ENCODE data around the gene SPART.
"Not testable (repeated sequence)": the region's sequence is repeated elsewhere in the genome, so short reads cannot be mapped to it uniquely, and the experiment has no call there.

Gene SPART

DNA sequence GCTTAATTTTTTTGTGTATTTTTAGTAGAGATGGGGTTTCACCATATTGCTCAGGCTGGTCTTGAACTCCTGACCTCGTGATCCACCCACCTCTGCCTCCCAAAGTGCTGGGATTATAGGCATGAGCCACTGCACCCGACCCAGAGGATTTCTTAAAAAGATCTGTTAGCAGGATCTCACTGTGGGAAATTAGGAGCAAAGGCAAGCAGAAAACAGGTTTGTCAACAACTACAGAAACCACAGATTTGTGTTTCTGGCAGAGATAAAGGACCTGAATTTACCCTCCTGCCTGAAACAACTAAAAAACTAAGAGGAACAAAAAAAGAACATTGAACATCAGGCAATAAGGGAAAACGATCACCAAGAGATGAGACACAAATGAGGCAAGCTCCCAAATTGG lies 46.7 kb downstream of the SPART start:
- peak overlapping the region in 1 of 2 donors; percentile 34 for H3K27ac Mint-ChIP-seq
- H3K27me3 Mint-ChIP-seq, result peaks cover 43% of the 10 kb centered on the region
- peaks cover 21% of the 10 kb centered on the region for H3K4me1 Mint-ChIP-seq
- H3K9me3 Mint-ChIP-seq, DNase-seq, ATAC-seq, H3K4me3 Mint-ChIP-seq: not testable (repeated sequence)

DNA sequence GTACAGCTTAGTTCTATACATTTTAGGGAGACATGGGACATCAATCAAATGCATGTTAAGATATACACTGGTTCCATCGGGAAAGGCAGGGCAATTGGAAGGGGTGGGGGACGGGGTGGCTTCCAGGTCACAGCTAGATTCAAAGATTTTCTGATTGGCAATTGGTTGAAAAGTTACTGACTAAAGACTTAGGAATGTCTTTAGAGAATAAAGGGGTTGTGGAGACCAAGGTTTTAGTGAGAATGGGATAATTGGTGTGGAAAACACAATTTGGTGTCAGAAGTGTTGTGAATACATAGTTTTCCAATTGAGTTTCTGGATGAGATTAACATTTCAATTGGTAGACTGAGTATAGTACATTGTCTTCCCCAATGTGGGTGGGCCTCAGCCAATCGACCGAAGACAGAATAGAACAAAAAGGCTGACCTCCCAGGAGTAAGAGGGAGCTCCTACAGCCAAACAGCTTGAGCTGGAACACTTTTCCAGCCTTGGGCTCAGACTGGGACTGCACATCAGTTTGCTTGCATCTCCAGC lies 47.6 kb downstream of the SPART start:
- DNase-seq (no peak), ATAC-seq (no peak)
- Mint-ChIP-seq H3K27me3 (peaks cover 49% of the 10 kb centered on the region), H3K27ac (peak overlapping the region in 1 of 2 donors; percentile 76), H3K4me1 (peaks cover 21% of the 10 kb centered on the region), H3K9me3 (no peaks in the 10 kb centered on the region), H3K4me3 (peak overlapping the region; percentile 87 to 89)

DNA sequence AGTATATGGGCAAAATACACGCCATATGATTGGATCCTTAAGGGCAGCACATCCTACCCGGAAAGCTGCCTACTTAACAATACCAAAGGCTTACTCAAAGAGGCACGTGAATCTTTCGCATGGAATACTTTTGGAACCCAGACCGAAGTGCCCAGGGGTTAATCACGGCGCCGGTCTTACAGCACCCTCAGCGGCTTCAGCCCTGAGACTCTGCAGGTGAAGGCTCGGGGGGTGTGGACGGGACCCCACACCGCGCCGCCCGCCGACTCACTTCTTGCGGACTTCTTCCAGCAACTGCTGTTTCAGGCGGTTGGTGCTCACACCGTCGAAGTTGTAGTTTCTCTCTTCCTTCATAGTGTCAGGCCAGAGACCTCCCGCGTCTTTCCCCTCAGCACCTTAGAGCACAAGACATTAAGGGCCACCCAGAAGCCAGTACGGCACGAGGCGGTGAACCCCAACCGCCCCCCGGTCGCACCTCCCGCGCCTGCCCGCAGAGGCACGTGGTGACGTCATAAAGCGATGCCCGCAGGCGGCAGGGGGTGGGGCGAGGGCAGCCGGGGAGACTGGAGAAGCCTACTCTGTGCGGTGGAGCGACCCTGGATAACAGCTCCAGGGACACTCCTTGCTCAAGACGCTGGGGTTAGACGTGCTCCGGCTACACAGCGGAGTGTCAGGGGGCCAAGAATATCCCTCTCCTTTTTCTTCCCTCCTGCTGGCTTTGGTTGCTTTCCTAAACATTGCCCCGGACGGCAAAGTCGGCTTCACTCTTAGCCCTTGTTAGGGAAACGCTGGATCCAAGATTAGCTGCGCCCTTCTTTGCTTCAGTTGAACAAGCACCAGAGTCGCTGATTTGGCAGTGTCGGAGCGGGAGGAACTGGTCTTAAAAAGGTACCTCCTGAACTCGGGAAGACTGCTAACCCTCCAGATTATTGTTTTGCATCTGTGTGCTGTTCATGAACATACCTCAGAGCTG lies 48.5 kb downstream of the SPART start, which contains the start of gene CCDC169:
CCDC169 (minus strand) TSS at position 449 of the 973 bp plus-strand sequence; CDS start at position 354, 95 bp downstream.
- peak within 1 kb of the TSS; percentile 87 to 89 for H3K4me3 Mint-ChIP-seq
- H3K27me3 Mint-ChIP-seq, result peaks cover 59% of the 10 kb centered on the region
- peak; percentile 89 for ATAC-seq
- no peaks in the 10 kb centered on the region for H3K9me3 Mint-ChIP-seq
- H3K27ac Mint-ChIP-seq, result peak within 1 kb of the TSS; percentile 76 to 83
- peak; percentile 53 to 58 for DNase-seq
- peaks cover 21% of the 10 kb centered on the region for H3K4me1 Mint-ChIP-seq

DNA sequence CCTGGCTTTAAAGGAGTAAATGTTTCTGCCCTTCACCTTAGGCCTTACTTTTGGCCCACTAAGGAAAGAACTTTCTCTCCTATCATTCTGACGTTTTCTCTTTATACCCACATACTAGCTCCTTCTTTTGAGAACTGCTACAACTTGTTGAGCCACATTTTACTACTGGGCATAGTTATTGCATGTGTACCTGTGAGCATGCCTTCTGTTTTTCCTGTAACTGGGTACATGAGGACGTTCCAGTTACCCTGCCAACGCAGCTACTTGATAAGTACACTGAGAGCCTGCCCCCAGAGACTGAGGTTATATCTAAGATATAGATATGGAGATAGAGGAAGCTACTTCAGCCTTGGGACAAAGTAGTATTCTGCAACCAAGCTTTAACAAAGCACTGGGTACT lies 52.1 kb downstream of the SPART start:
- Mint-ChIP-seq H3K27me3 (peaks cover 54% of the 10 kb centered on the region), H3K4me1 (peaks cover 21% of the 10 kb centered on the region), H3K27ac (no peak overlapping the region), H3K4me3 (no peak overlapping the region), H3K9me3 (no peaks in the 10 kb centered on the region)
- no peak for DNase-seq
- ATAC-seq, result no peak

DNA sequence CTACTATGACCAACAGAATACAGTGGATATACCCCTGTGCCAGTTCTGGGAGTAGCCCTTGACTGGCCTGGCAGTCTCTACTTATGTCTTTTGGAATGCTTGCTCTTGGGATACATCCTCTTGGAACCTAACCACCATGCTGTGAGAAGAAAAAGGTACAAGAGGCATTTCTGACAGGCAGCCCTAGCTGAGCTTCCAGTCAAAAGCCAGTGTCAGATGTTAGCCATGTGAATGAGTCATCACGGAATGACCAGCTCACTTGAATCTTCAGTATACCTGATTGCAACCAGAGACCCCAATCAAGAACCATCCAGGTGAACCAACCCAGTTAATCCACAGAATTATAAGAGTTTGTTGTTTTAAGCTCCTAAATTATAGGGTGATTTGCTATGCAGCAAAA lies 52.7 kb downstream of the SPART start:
- H3K27me3 Mint-ChIP-seq, result peaks cover 49% of the 10 kb centered on the region
- no peaks in the 10 kb centered on the region for H3K9me3 Mint-ChIP-seq
- H3K4me3 Mint-ChIP-seq, result no peak overlapping the region
- no peak for DNase-seq
- H3K27ac Mint-ChIP-seq, result no peak overlapping the region
- no peak for ATAC-seq
- peaks cover 19% of the 10 kb centered on the region for H3K4me1 Mint-ChIP-seq

DNA sequence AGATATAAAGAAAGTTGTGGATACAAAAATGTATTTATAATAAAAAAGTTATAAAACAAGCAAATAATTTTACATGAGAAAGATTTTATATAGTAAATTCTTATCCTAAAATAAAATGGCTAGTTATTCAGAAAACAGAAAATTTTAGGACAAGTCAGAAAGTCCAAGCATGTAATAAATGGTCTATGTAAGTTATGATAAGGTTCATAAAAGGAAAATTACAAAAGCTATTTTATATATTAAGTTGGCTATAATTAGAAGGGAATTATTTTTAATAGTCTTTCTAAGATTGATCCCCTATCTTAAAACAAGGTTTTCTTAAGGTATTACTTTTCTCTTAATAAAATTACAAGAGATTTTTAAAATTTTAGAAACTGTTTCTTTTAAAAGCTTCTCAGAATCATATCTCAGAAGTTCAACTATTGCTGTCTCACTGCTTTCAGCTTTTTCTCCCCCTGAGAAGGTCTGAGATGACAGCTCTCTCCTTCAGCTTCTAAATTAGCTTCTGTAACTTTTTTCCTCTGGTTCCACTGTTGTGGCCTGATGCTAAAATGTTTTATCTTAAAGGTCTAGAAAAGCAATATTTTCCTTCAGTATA lies 57.3 kb downstream of the SPART start:
- Mint-ChIP-seq H3K27me3 (peaks cover 34% of the 10 kb centered on the region), H3K4me1 (no peaks in the 10 kb centered on the region), H3K4me3 (no peak overlapping the region), H3K9me3 (no peaks in the 10 kb centered on the region), H3K27ac (no peak overlapping the region)
- ATAC-seq (no peak), DNase-seq (no peak)

DNA sequence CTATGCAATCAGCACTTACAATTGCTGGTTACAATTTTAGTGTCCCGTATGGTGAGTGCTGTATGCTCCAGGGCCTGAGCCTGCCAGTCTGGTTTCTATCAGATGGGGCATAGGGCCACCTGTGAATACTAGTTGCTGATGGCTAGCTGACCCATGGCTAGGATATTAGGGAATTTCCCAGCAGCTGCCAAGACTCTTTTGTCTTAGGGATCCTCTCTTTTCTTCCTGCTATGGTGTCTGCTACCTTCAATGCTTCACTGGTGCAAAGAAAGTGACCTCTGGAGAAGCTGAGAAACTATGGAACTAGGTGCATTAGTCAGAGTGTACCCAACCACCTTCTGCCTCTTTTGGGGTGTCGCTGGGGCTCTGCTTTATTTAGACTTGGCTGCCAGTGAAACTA lies 60.2 kb downstream of the SPART start:
- no peak for DNase-seq
- ATAC-seq, result no peak
- no peaks in the 10 kb centered on the region for H3K9me3 Mint-ChIP-seq
- peaks cover 21% of the 10 kb centered on the region for H3K27me3 Mint-ChIP-seq
- no peaks in the 10 kb centered on the region for H3K4me1 Mint-ChIP-seq
- H3K4me3 Mint-ChIP-seq, result no peak overlapping the region
- no peak overlapping the region for H3K27ac Mint-ChIP-seq

DNA sequence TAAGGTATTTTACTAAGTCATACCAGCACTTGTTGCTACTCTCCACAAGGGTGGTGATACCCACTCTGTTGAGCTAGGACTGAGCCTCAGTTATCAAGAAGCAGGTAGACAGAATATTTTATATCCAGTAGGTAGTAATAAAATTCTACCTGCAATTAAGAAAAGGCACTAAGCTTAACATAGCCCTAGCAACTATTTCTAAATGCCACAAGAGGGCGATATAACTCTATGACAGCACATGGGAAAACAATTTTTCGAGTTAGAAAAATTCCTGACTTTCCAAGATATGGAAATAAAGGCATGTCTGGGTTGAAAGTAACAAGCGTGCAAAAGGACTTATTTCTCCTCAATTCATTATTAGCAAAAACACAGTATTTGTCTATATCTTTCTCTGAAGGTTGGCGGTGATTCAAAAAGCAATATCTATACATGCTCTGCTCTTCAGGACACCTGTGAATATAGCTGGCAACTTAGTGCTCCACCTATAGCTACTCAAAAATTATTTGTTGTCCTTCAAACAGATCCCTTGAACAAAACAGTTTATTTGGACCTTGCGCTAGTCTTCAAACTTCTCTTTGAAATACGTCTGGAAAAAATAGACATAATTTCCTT lies 63.3 kb downstream of the SPART start:
- H3K9me3 Mint-ChIP-seq, result no peaks in the 10 kb centered on the region
- no peak for DNase-seq
- H3K27ac Mint-ChIP-seq, result no peak overlapping the region
- H3K4me1 Mint-ChIP-seq, result no peaks in the 10 kb centered on the region
- H3K4me3 Mint-ChIP-seq, result no peak overlapping the region
- H3K27me3 Mint-ChIP-seq, result peaks cover 21% of the 10 kb centered on the region
- ATAC-seq, result no peak

DNA sequence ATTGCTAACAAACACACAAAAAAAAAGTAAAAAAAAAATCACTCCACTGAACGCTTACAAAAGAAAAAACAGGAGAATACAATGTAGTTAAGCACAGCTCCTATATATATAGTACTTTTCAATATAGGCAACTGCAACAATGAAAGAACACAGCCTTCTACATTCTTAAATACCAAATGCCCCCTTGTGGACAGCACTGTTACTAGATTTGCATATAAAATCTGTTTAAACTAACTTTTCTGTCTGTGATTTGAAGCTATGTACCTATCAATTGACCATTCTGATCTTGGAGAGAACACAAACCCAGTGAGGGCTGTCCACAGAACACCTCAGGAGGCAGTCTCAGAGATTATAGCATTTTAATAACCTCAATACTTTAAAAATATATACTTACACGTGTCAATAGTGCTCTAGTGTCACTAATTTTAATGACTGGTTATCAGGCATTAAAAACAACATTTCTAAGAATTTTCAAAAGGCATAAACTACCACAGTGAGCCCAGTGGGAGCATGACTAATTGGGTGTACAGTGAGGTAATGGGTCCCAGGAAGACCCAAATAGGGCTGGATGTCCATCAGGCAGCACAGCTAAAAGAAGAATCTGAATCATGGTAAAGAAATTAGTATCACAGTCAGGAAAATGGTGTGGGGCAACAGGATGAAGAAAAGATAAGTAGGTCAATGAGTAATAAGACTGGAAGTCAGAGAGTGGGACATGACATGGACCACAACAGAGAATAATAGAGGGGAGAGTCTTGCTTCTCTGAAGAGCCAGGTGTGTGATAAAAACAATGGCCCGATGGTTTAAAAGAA lies 70.8 kb downstream of the SPART start:
- ATAC-seq (no peak), DNase-seq (no peak)
- Mint-ChIP-seq H3K27ac (no peak overlapping the region), H3K4me1 (no peaks in the 10 kb centered on the region), H3K9me3 (no peaks in the 10 kb centered on the region), H3K4me3 (no peak overlapping the region), H3K27me3 (no peaks in the 10 kb centered on the region)

DNA sequence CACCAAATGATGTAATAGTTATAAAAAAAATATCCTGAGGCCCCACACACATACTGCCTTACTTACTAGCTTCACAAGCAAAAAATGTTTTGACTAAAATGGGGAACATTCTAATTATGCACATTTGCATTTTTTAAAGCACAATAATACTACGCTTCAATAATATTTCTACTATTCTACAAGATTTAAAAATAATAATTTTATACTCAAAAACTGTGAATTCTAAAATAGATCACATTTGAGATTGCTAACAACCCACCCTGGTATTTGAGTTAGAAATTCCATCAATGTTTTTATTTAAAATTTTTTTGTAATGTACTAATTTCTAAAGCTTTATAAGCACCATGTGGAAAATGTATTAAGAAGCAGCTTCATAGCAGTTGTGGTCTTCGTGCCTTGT lies 72.8 kb downstream of the SPART start:
- H3K27me3 Mint-ChIP-seq, result peaks cover 17% of the 10 kb centered on the region
- H3K4me3 Mint-ChIP-seq, result no peak overlapping the region
- no peaks in the 10 kb centered on the region for H3K9me3 Mint-ChIP-seq
- ATAC-seq, result no peak
- H3K27ac Mint-ChIP-seq, result no peak overlapping the region
- DNase-seq, result no peak
- H3K4me1 Mint-ChIP-seq, result no peaks in the 10 kb centered on the region

DNA sequence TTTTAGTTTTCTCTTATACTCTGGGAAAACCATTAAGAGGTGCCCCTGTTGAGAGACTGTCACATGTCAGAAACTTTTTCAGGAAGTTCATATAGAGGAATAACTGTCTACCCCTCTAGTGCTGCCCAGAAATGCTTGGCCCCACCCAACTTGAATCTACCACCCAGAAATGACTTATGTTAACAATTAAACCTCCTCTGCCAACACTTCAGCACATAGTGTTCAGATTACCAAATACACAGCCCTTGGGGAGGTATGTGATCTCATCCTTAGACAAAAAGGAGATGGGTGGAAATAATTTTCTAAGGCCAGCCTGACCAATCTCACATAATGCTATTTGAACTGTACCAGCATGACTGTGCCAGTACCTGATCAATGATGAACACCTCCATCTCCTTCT lies 84.2 kb downstream of the SPART start:
- Mint-ChIP-seq H3K4me3 (no peak overlapping the region), H3K27me3 (peaks cover 24% of the 10 kb centered on the region), H3K9me3 (no peaks in the 10 kb centered on the region), H3K4me1 (no peaks in the 10 kb centered on the region), H3K27ac (no peak overlapping the region)
- no peak for DNase-seq
- ATAC-seq, result no peak

DNA sequence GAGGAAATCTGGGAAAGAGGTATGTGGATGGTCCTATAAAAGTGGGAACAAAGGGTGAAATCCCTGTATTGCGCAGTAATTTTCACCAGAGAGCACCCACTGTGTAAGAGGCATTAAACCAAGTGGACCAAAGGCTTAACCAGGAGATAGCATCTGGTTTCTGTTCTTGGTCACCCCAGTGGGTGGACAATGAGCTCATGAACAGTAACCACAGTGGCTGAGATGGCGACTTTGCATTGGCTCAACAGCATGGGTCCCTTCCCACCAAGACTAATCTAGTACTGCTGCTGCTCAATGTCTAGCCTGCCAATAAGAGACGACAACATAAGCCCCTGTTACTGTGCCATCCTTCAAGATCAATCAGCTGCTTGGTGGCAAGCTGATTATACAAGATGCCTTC lies 85.2 kb downstream of the SPART start:
- Mint-ChIP-seq H3K4me3 (no peak overlapping the region), H3K4me1 (no peaks in the 10 kb centered on the region), H3K9me3 (no peaks in the 10 kb centered on the region), H3K27ac (no peak overlapping the region), H3K27me3 (peaks cover 18% of the 10 kb centered on the region)
- DNase-seq, result no peak
- ATAC-seq, result no peak

DNA sequence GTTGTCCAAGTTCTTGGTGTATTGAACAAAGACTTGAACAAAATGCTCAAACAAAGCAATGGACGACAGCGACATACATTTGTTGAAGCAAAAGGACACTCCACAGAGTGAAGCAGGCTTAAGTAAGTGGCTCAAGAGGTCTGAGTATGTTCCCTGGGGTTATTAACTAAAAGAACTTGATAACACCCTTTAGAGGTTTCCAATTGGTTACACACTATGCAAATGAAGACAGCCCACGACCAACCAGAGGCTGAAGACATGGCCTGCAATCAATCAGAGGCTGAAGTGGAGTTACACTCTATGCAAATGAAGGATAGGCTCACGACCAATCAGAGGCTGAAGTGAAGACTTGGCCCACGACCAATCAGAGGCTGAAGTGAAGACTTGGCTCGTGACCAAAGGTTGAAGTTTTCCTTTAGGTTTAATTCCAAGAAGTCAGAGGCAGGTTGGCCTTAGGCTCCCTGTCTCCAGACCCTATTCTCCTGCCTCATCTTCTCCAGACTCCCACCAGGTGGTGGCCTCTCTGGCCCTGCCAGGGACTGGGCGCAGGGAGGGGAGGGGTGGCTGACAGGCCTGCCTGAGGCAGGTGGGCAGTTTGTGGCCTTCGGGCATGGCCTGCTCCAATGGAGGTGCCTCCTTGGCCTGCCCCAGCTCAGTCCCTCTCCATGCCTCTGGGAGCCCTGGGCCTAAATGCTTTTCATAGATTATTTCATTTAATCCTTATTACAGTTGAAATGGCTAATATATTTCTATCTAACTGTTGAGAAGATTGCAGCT lies 86.6 kb downstream of the SPART start:
- no peak for ATAC-seq
- no peaks in the 10 kb centered on the region for H3K9me3 Mint-ChIP-seq
- H3K4me1 Mint-ChIP-seq, result no peaks in the 10 kb centered on the region
- DNase-seq, result no peak
- no peak overlapping the region for H3K27ac Mint-ChIP-seq
- H3K4me3 Mint-ChIP-seq, result no peak overlapping the region
- H3K27me3 Mint-ChIP-seq, result peaks cover 17% of the 10 kb centered on the region

DNA sequence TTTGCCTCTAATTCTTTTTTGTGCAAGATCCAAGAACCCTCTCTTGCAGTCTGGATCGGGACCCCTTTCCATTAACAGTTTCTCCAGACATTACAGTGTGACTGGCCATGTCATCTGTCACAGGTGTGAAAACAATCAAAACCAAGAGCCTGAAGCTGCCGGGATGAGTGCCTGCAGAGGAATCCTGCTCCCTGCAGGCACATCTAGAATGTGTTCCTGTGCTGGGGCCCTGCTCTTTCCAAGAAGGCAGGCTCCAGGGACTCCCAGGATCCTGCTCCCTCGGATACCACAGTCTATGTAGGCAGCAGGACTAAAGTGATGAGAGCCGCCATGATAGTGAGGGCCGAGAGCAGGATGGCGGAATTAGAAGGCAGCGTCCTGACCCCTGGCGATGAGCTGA lies 87.4 kb downstream of the SPART start:
- Mint-ChIP-seq H3K27ac (no peak overlapping the region), H3K9me3 (no peaks in the 10 kb centered on the region), H3K4me1 (no peaks in the 10 kb centered on the region), H3K4me3 (no peak overlapping the region), H3K27me3 (peaks cover 10% of the 10 kb centered on the region)
- DNase-seq, result no peak
- no peak for ATAC-seq
